Measurements from ENCODE around the gene FMO1.
"Not testable (repeated sequence)": the region's sequence is repeated elsewhere in the genome, so short reads cannot be mapped to it uniquely, and the experiment has no call there.

- TF ChIP-seq CTCF (conservative IDR thresholded peaks at IDR 0.05; ENCODE audit: low read depth, low read length); EZH2 (IDR thresholded peaks at IDR 0.05; ENCODE audit: borderline replicate concordance, low read depth, low read length, poor library complexity, severe bottlenecking): not testable (repeated sequence)
These were observed 24.0 kb upstream of the FMO1 start for GRCh38 chr1:171224257-171224656.
